ENCODE data around the gene CASZ1. TPM values are rescaled to one million over a fixed set of nuclear protein-coding genes. Genes with fewer than 3 reads are reported as not detected.

Gene CASZ1
- polyA plus RNA-seq, 3 donors, result 3.0 to 3.7 (median 3.4) TPM

DNA sequence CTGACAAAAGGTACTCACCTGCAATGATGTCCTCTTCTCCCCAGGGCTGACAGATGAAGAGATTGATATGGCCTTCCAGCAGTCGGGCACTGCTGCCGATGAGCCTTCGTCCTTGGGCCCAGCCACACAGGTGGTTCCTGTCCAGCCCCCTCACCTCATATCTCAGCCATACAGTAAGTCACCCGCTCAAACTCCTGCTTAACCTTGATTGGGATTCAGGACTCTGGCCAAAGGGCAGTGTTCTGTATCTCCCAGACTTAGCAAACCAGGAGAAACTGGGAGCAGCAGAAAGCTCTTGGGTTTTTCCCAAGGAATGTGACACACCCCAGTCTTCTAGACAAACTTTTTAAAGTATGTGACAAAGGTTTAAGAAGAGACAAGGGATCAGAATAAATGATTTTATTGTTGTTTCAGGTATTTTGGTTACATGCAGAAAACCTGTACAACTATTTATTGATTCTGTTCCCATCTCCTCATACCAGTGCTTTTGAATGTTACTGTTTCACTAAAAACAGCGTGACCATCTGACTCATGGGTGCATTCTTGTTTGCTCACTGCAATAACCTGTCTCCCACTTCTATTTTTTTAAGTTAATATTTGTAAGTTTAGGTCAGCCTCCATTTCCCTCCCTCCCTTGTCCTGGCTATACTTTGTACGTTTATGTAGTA, 197.1 kb downstream of the CASZ1 start:
- WGBS, 3 donors, result 39 to 84% (median 81%) methylated on average over 6 of the region's 6 CpGs
- no peak overlapping the region for H3K27ac ChIP-seq (ENCODE audit: low read depth, low read length)

- WGBS, 3 donors, result 66 to 85% (median 80%) methylated on average over 6 of the region's 6 CpGs
- no peak overlapping the region for H3K27ac ChIP-seq (ENCODE audit: low read depth, low read length)
These were observed 198.1 kb downstream of the CASZ1 start for GRCh38 chr1:10598389-10598702.

DNA sequence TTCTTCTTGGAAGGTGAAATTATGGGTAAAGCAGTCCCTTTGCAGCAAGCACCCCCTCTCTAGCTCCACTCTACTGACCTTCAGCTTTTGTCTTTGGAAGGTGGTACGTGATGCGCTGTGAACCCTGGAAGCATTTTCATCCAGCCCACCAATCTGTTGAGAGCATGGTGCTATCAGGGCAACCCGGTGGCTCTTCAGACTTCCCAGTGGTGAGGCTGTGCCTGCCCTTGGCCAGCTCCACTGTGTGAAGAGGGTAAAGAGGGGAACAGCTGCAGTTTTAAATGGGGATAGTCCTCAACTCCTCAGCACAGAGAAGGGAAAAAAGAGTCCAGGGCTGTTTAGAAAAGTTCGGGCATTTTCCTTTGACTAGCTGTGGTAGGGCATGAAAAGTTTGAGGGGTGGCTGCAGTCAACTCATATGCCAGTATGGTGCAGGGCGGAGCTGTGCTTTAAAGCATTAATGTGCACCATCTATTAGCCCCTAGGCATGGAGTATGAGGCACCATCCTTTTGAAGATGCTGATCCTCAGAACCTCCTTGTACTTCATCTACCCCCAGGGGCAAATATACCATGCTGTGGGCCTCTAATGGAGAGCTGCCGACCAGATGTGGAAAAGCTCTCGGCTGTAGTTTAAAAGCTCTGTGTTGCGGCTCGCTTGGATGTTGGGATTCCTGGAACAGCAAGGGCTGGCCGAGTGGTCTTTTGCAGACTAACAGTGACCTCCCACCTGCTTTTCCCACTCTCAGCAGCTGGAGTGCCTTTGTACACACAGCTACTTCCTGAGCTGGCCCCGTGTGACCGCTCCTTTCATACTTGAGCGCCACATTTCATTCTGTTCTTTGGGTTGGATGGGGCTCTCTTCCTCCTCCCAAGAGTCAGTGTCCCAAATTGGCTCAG, 198.7 kb downstream of the CASZ1 start:
- no peak overlapping the region for H3K27ac ChIP-seq (ENCODE audit: low read depth, low read length)
- 86 to 92% (median 88%) methylated on average over 13 of the region's 13 CpGs for WGBS, 3 donors

DNA sequence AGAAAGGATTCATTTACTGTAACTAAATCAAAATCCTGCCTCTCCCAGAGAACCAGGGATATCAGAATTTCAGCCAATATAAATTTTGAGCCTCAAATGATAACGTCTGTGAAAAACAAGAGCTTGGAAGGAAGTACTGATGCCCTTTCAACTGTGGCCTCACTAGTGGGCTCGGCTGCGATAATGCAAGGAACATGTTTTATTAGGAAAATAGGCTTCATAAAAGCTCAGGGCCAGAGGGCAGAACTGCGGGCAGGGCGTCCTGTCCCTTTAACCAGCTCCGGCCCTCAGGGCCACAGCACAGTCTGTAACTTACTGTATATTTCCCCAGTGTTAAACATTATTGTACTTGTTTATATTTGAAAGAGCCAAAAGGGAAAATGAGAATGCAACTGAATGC, 199.7 kb downstream of the CASZ1 start:
- H3K27ac ChIP-seq (ENCODE audit: low read depth, low read length), result no peak overlapping the region
- WGBS, 3 donors, result 74 to 87% (median 83%) methylated on average over 6 of the region's 6 CpGs

DNA sequence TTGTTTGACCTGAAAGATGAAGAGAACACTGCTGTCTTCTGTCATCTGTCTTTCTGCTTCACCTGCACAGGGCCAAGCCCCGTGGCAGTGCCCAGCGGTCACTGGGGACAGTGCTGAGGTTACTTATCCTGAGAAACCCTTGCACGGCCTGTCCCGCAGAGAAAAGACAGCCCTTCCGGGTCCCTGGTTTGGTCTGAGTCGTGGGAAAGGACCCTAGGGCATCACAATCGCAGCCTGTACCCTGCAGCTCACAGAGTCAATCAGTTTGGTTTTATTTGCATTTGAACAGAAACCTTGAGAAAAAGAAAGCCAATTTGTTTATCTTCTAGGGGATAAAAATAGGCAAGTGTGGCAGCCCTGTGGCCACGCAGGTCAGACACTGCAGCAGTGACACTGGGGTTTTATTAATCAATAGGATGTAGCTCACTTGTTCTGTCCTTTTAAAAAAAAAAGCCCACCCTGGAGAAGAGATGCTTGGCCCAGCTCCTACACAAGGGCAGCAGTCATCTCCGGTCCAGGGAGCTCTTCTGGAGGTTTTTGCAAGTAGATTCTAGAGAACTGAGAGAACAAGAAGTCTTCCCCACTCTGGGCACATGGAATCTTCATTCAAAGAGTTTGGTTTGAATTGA, 201.7 kb downstream of the CASZ1 start:
- H3K27ac ChIP-seq (ENCODE audit: low read depth, low read length), result no peak overlapping the region
- WGBS, 3 donors, result 39 to 92% (median 84%) methylated on average over 9 of the region's 9 CpGs

DNA sequence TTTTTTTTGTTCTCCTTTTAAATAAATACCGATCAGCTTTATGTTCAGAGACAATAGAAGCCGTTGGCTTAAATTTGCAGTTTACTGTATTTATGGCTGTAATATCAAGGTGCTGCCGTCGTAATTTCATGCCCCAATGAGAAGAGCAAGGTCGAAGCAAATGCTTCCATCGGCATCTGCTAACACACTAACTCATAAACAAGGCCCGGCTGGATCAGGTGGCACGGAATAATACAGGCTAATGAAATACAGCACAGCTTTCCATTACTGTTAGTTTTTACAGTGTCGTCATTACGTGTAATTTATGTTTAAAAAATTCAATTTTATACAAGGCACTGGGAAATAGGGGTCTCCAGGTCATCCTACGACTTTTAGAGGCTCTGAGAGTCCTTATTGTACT, 202.7 kb downstream of the CASZ1 start:
- no peak overlapping the region for H3K27ac ChIP-seq (ENCODE audit: low read depth, low read length)
- WGBS, 3 donors, result 86 to 97% (median 95%) methylated on average over 11 of the region's 11 CpGs

GRCh38 chr1:10592373-10592772, 204.1 kb downstream of the CASZ1 start:
- 66 to 70% (median 69%) methylated on average over 5 of the region's 5 CpGs for WGBS, 3 donors
- H3K27ac ChIP-seq (ENCODE audit: low read depth, low read length), result no peak overlapping the region

- no peak overlapping the region for H3K27ac ChIP-seq (ENCODE audit: low read depth, low read length)
- 38 to 64% (median 55%) methylated on average over 4 of the region's 4 CpGs for WGBS, 3 donors
These were observed 205.4 kb downstream of the CASZ1 start for GRCh38 chr1:10591010-10591409.

GRCh38 chr1:10589074-10589473, 207.4 kb downstream of the CASZ1 start:
- no peak overlapping the region for H3K27ac ChIP-seq (ENCODE audit: low read depth, low read length)
- WGBS, 3 donors, result 85 to 96% (median 91%) methylated on average over 5 of the region's 5 CpGs

- H3K27ac ChIP-seq (ENCODE audit: low read depth, low read length), result no peak overlapping the region
- 91 to 96% (median 93%) methylated on average over 5 of the region's 5 CpGs for WGBS, 3 donors
These were observed 207.8 kb downstream of the CASZ1 start for GRCh38 chr1:10588640-10589039.

Other genes starting within 250 kb of the CASZ1 start
- gene TARDBP, start 216.0 kb upstream of the CASZ1 start, polyA plus RNA-seq, result 100 to 1,000 TPM in 2 of 3 donors, 10 to 100 TPM in 1; 54.7 to 152 (median 132) TPM